Kidney (tissue), 14 donors: ENCODE measurements around the gene ZFPM1. TPM values are rescaled to one million over a fixed set of nuclear protein-coding genes. Genes with fewer than 3 reads are reported as not detected.

Experiments used
- DNase-seq, 5 donors: peaks; one replicate each; pipeline ENCODE4 v3.0.0-alpha.2; 2013 to 2020
- FAIRE-seq: peaks from 2 replicates; lab custom pipeline; 2012; peaks lifted over from hg19 to GRCh38; lab: Jason Lieb, UNC
- H3K27ac ChIP-seq, 2 donors: one replicate each; pipeline ENCODE4 v1.7.0; 2013; ENCODE audit warnings: low read depth in 2 of 2, low read length in 2 of 2, inconsistent platforms in 1 of 2
- H3K27me3 ChIP-seq: one replicate; pipeline ENCODE4 v1.7.1; 2013; ENCODE audit warnings: low read length, inconsistent platforms; ENCODE audit not compliant: control insufficient read depth, insufficient read depth
- H3K36me3 ChIP-seq, 3 donors: one replicate each; pipeline versions ENCODE4 v1.7.0 to v1.7.1; 2013; ENCODE audit warnings: low read length in 3 of 3, control low read depth in 1 of 3, inconsistent platforms in 1 of 3; ENCODE audit not compliant: insufficient read depth in 3 of 3, control insufficient read depth in 2 of 3
- H3K4me1 ChIP-seq, 3 donors: one replicate each; pipeline versions ENCODE4 v1.7.0 to v1.7.1; 2013; ENCODE audit warnings: low read length in 3 of 3, inconsistent platforms in 1 of 3, low read depth in 1 of 3; ENCODE audit not compliant: control insufficient read depth in 2 of 3, insufficient read depth in 2 of 3
- H3K4me3 ChIP-seq, 3 donors: one replicate each; pipeline versions ENCODE4 v1.7.0 to v1.8.1; 2013; ENCODE audit warnings: low read length in 3 of 3, control low read depth in 1 of 3, inconsistent platforms in 1 of 3
- H3K9ac ChIP-seq, 3 donors: one replicate each; pipeline versions ENCODE4 v1.7.0 to v1.7.1; 2013; ENCODE audit warnings: low read length in 3 of 3, control low read depth in 1 of 3, inconsistent platforms in 1 of 3
- H3K9me3 ChIP-seq, 3 donors: one replicate each; pipeline versions ENCODE4 v1.7.0 to v1.7.1; 2013; ENCODE audit warnings: low read length in 3 of 3, control low read depth in 1 of 3, inconsistent platforms in 1 of 3; ENCODE audit not compliant: control insufficient read depth in 2 of 3, insufficient read depth in 1 of 3
- intact Hi-C: fragments of 100-400 bp; cut with DNase I; formaldehyde crosslinking; loops from one replicate; pipeline ENCODE4 v1.11.1; 2022
- polyA plus RNA-seq: library from polyadenylated mRNA; stranded (reverse); fragments of 350-450 nt; fragmentation: Illumina TruSeq; extraction: RNeasy Lipid Tissue Mini Kit (QIAGEN cat#74804); gene quantifications from one replicate; pipeline ENCODE4 v1.2.3, GENCODE V29; 2014; ENCODE audit warnings: low read depth, low replicate concordance; ENCODE audit not compliant: insufficient read depth
- total RNA-seq: library from RNA; stranded (reverse); fragmentation: NEBNext Ultra II Directional; extraction: Animal tissue kit (Norgen Biotek cat#: 25700); gene quantifications from one replicate; pipeline ENCODE4 v1.2.1, GENCODE V29; 2021
- TF ChIP-seq, protein P1 (sequence below): IDR thresholded peaks from 3 replicates; pipeline ENCODE4 v1.5.1; 2012; ENCODE audit warnings: mild to moderate bottlenecking, moderate library complexity, borderline replicate concordance; ENCODE audit not compliant: insufficient read depth; ENCODE audit errors: extremely low read depth
- donor health status: control.
- donor health status: control.
- donor health status: control.
- donor health status: control.
- donor health status: control.
- donor health status: DM: yes; HTN: yes; CAD: no.
- donor health status: Normal renal cell carcinoma (clear cell type).

The ZFPM1 gene
- total and polyA plus RNA-seq, 2 donors from 2014 or later, result 1.9 to 9.2 TPM

DNA sequence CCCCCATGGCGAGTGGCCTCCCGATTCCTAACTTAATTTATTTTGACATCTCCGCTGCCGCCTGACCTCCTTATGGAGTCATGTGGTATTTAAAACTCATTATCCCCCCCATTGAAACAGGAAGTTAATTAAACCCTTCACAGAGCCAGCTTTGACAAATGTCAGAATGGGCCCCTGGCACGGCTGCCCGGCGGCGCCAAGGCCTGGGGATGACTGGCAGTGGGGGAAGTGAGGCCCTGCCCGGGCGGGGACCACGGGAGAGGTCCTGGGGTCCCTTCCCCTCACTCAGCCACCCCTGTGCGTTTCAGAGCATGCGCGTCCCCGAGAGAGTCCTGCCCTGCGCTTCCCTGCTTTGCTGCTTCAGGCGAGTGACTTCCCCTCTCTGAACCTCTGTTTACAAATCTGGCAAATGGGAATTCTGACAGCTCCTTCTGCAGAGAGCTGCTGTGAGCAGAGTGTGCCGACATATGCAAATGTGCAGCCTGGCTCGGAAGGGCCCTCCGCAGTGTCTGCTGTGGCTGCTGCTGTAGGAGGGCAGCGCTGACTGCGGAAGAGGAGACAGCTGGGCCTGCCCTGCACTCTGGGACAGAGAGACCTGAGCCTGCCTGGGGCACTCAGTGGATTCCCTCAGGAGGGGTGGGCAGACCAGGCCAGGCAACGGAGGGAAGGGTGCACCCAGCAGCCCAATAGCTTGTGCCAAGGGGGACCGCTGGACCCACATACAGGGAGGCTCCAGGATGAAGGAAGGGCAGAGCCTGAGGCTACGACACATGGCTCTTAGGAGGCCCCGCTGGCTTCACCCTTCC lies 4.4 kb upstream of the ZFPM1 start:
- Histone ChIP-seq H3K9me3 (no peaks in the 10 kb centered on the region), H3K9ac (no peak overlapping the region), H3K27ac (no peak overlapping the region), H3K27me3 (no peaks in the 10 kb centered on the region), H3K4me1 (peaks cover 0 to 18% (median 0%) of the 10 kb centered on the region in 3 donors), H3K36me3 (no peaks in the 10 kb centered on the region), H3K4me3 (no peak overlapping the region)
- TF ChIP-seq, protein P1, sequence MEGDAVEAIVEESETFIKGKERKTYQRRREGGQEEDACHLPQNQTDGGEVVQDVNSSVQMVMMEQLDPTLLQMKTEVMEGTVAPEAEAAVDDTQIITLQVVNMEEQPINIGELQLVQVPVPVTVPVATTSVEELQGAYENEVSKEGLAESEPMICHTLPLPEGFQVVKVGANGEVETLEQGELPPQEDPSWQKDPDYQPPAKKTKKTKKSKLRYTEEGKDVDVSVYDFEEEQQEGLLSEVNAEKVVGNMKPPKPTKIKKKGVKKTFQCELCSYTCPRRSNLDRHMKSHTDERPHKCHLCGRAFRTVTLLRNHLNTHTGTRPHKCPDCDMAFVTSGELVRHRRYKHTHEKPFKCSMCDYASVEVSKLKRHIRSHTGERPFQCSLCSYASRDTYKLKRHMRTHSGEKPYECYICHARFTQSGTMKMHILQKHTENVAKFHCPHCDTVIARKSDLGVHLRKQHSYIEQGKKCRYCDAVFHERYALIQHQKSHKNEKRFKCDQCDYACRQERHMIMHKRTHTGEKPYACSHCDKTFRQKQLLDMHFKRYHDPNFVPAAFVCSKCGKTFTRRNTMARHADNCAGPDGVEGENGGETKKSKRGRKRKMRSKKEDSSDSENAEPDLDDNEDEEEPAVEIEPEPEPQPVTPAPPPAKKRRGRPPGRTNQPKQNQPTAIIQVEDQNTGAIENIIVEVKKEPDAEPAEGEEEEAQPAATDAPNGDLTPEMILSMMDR, result no peak
- DNase-seq (peak in 2 of 5 donors; percentile 26 to 39), FAIRE-seq (no peak)
- intact Hi-C loops, result loop anchor here (5.0 kb wide), 1 partner anchor 79 kb away; no protein-coding TSS in a partner anchor

DNA sequence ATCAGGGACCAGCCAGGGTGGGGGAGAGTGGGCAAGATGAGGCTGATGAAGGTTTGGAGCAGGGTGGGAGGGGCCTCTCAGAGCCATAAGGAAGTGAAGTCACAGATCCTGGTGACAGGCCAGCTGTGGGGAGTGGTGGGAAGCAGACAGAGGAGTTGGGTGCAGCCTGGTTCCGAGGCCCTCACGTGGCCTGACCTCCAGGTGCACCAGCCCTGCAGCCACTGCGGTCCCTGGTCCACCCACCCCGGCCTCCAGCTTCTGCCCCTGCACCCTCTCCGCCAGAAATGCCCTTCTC lies 3.9 kb upstream of the ZFPM1 start:
- DNase-seq (no peak), FAIRE-seq (no peak)
- Histone ChIP-seq H3K4me1 (peaks cover 0 to 19% (median 0%) of the 10 kb centered on the region in 3 donors), H3K9me3 (no peaks in the 10 kb centered on the region), H3K36me3 (no peaks in the 10 kb centered on the region), H3K27ac (no peak overlapping the region), H3K27me3 (no peaks in the 10 kb centered on the region), H3K4me3 (no peak overlapping the region), H3K9ac (no peak overlapping the region)
- intact Hi-C loops, result loop anchor here (5.0 kb wide), 1 partner anchor 78 kb away; no protein-coding TSS in a partner anchor
- TF ChIP-seq, protein P1, result no peak

DNA sequence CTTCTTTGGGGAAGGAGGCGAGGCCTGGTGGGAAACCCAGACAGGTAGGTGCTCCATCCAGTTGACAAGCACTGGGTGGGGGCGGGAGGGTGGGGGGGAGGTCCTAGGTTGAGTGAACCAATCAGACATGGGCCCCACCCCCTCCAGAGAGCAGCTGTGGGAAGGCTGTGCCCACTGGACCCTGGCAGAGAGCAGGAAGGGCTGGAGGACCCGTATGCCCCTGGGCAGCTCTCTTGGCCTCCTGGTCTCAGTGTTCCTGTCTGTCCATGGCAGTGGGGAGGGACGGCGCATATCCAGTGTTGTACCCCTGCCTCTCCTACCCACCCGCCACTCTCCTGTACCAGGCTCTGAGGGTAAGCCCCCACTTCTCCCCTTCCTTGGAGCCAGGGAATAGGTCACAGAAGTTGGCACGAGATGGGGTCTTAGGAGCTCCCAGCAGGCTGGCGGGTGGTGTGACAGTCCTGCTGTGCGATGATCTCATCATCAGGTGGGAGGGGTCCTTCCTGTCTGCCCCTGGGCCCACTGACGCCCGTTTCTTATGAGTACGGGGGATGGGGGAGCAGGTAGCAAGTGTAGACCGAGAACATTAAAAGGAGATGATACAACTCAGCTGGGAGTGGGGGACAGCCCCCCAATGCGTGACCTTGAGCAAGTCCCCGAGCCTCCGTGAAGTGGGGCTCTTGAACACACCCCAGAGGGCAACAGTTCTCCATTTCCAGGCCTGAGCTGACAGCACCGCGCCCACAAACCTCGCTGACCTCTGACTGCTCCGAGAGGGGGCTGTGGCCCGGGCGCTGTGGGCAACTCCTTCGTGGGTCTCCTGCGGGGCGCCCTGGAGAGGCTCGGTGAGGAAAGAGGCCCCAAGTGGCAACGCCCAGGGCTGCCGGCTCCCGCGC lies 1.2 kb upstream of the ZFPM1 start:
- TF ChIP-seq, protein P1, result no peak
- FAIRE-seq, result no peak
- peak overlapping the region in 1 of 2 donors; percentile 57 for H3K27ac ChIP-seq

More for the DNA sequence above, 1.2 kb upstream of the ZFPM1 start:
- DNase-seq, result peak in 4 of 5 donors; percentile 69 to 88 (median 70)
- H3K4me1 ChIP-seq, result peaks cover 0 to 30% (median 0%) of the 10 kb centered on the region in 3 donors
- H3K4me3 ChIP-seq, result no peak overlapping the region
- no peaks in the 10 kb centered on the region for H3K27me3 ChIP-seq
- no peaks in the 10 kb centered on the region for H3K9me3 ChIP-seq
- intact Hi-C loops, result no loop called here
- peak overlapping the region in 1 of 3 donors; percentile 26 for H3K9ac ChIP-seq
- no peaks in the 10 kb centered on the region for H3K36me3 ChIP-seq
